ENCODE data around the gene CYP4A22. TPM values are rescaled to one million over a fixed set of nuclear protein-coding genes. Genes with fewer than 3 reads are reported as not detected.
"Not testable (repeated sequence)": the region's sequence is repeated elsewhere in the genome, so short reads cannot be mapped to it uniquely, and the experiment has no call there.

Gene CYP4A22
- total and polyA plus RNA-seq, 2 of the 4 experiments (the other 2 are of a cell fraction) = not detected

DNA sequence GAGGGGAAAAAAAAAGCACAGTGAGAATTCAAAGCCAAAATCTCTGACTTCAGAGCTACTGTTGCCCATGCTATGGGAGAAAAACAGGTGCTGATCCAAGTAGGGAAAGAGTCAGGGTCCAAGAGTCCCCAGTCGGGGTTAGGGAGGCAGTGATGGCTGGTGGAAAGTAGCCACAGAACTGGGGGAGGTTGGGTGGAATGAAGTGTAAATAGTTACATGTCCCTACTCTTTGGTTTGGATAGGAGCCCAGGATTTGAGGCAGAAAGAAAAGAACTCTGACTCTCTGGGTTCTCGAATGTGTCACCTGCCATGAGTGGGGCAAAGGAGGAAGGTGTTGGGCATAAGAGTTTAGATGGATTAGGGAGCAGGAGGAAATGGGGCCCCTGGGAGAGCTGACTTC is 8.4 kb upstream of the CYP4A22 start:
- H3K9ac ChIP-seq (ENCODE audit: low read depth, low read length); H3K27ac ChIP-seq (ENCODE audit: insufficient read depth, low read length); H4K8ac ChIP-seq (ENCODE audit: low read depth in 2 of 2, low read length in 2 of 2); intact Hi-C loops (cut with micrococcal nuclease); H3K23ac ChIP-seq (ENCODE audit: low read depth, low read length); H2AK5ac ChIP-seq (ENCODE audit: low read depth, low read length); H3K27me3 ChIP-seq (ENCODE audit: control insufficient read depth, insufficient read depth, low read length); H3K9me3 ChIP-seq (ENCODE audit: control insufficient read depth, insufficient read depth, low read length); H2AK9ac ChIP-seq (replicated peaks; ENCODE audit: low read depth, low read length, poor library complexity); in situ Hi-C loops (cut with MboI; ENCODE audit: low sequenced_read_pairs); DNase-seq; ATAC-seq (ENCODE audit: low read depth); dilution Hi-C loops (cut with HindIII; ENCODE audit: low sequenced_read_pairs, unreplicated experiment); BruUV-seq (replicated peaks); H3K4me1 ChIP-seq (ENCODE audit: control insufficient read depth, insufficient read depth, low read length); H4K5ac ChIP-seq (ENCODE audit: low read depth, low read length); H3K14ac ChIP-seq (replicated peaks; ENCODE audit: low read depth, low read length); H3K9me1 ChIP-seq (ENCODE audit: insufficient read depth, low read length); H2AFZ ChIP-seq (replicated peaks; ENCODE audit: low read length, poor library complexity); H2BK20ac ChIP-seq (ENCODE audit: low read depth, low read length); H4K20me1 ChIP-seq (ENCODE audit: insufficient read depth, low read length); H4K91ac ChIP-seq (ENCODE audit: insufficient read depth, low read depth, low read length); H3K4ac ChIP-seq (ENCODE audit: low read depth, low read length); CTCF ChIA-PET; H3K4me3 ChIP-seq (ENCODE audit: insufficient read depth, low read depth, low read length); H3K18ac ChIP-seq (ENCODE audit: low read depth, low read length); H3K36me3 ChIP-seq (ENCODE audit: control insufficient read depth, insufficient read depth, low read length); H2BK120ac ChIP-seq (ENCODE audit: low read depth, low read length); POLR2A ChIA-PET (ENCODE audit: unreplicated experiment); H3K4me2 ChIP-seq (ENCODE audit: low read depth, low read length); H3K56ac ChIP-seq (ENCODE audit: extremely low read depth, insufficient read depth, low read length); H2BK5ac ChIP-seq (ENCODE audit: low read depth, low read length, poor library complexity, severe bottlenecking); H3K79me1 ChIP-seq (ENCODE audit: low read depth in 1 of 2, low read length in 2 of 2); H2BK15ac ChIP-seq (ENCODE audit: low read depth, low read length): not testable (repeated sequence)
- 17% methylated on average over 1 of the region's 2 CpGs; no CpG with 5 or more reads in 1 of the 2 experiments for WGBS, 2 experiments (ENCODE audit: extremely low coverage in 2 of 2, insufficient read length in 1 of 2)

DNA sequence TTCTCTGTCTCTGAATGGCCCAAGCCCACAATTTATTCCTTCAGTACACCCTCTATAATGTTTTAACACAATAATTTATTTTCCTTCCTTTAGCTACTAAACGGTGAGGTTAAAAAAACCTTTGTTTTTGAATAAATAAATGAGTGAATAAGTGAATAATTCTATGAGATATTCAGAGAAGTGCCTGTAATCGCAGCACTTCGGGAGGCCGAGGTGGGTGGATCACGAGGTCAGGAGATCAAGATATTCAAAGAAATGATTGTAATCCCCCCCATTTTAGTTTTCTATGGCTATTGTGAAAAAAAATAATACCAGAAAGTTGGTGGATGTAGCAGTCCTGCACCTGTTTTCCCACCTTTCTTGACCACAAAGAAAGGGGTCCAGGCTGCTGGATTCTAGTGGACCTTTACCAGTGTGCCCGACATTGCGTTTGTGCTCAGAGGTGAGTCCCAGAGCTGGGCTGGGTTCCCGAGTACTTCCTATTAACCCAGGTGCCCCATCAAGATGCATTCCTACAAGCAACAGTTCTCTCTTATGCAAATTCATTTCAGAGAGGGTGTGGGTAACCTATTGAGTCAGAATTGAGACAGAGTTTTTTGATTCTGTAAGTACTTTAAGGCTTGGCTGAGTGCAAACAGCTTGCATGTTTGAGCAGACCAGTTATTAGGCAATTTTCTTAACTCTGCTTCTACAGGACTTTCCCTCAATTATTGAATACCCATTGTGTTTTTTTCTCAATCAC is 7.6 kb upstream of the CYP4A22 start:
- H3K27me3 ChIP-seq (ENCODE audit: control insufficient read depth, insufficient read depth, low read length); DNase-seq; H3K4me2 ChIP-seq (ENCODE audit: low read depth, low read length); H2AK9ac ChIP-seq (replicated peaks; ENCODE audit: low read depth, low read length, poor library complexity); H3K4me3 ChIP-seq (ENCODE audit: insufficient read depth, low read depth, low read length); H2AFZ ChIP-seq (replicated peaks; ENCODE audit: low read length, poor library complexity); H3K18ac ChIP-seq (ENCODE audit: low read depth, low read length); H4K5ac ChIP-seq (ENCODE audit: low read depth, low read length); H3K23ac ChIP-seq (ENCODE audit: low read depth, low read length); H3K79me1 ChIP-seq (ENCODE audit: low read depth in 1 of 2, low read length in 2 of 2); H4K20me1 ChIP-seq (ENCODE audit: insufficient read depth, low read length); BruUV-seq (replicated peaks); POLR2A ChIA-PET (ENCODE audit: unreplicated experiment); H3K9me1 ChIP-seq (ENCODE audit: insufficient read depth, low read length); H4K91ac ChIP-seq (ENCODE audit: insufficient read depth, low read depth, low read length); H2BK20ac ChIP-seq (ENCODE audit: low read depth, low read length); CTCF ChIA-PET; H3K27ac ChIP-seq (ENCODE audit: insufficient read depth, low read length); H3K56ac ChIP-seq (ENCODE audit: extremely low read depth, insufficient read depth, low read length); H2AK5ac ChIP-seq (ENCODE audit: low read depth, low read length); H3K9me3 ChIP-seq (ENCODE audit: control insufficient read depth, insufficient read depth, low read length); H3K4me1 ChIP-seq (ENCODE audit: control insufficient read depth, insufficient read depth, low read length); dilution Hi-C loops (cut with HindIII; ENCODE audit: low sequenced_read_pairs, unreplicated experiment); H3K9ac ChIP-seq (ENCODE audit: low read depth, low read length); in situ Hi-C loops (cut with MboI; ENCODE audit: low sequenced_read_pairs); H3K36me3 ChIP-seq (ENCODE audit: control insufficient read depth, insufficient read depth, low read length); ATAC-seq (ENCODE audit: low read depth); intact Hi-C loops (cut with micrococcal nuclease); H2BK5ac ChIP-seq (ENCODE audit: low read depth, low read length, poor library complexity, severe bottlenecking); H4K8ac ChIP-seq (ENCODE audit: low read depth in 2 of 2, low read length in 2 of 2); H2BK120ac ChIP-seq (ENCODE audit: low read depth, low read length); H2BK15ac ChIP-seq (ENCODE audit: low read depth, low read length); H3K14ac ChIP-seq (replicated peaks; ENCODE audit: low read depth, low read length); H3K4ac ChIP-seq (ENCODE audit: low read depth, low read length): not testable (repeated sequence)
- WGBS, 2 experiments (ENCODE audit: extremely low coverage in 2 of 2, insufficient read length in 1 of 2) = no CpG with 5 or more reads among the region's 8 CpGs
